HK-2 (cell line): ENCODE data around the gene C19orf73.
A peak's percentile ranks its signal among the peaks of the same experiment; 100 is the strongest.

Experiments used
- DNase-seq: peaks from one replicate; pipeline ENCODE4 v3.0.0-alpha.2; 2018; ENCODE audit not compliant: unreplicated experiment

Gene C19orf73

GRCh38 chr19:49101160-49101559, 17.8 kb downstream of the C19orf73 start:
- DNase-seq, result no peak

- no peak for DNase-seq
Measured at GRCh38 chr19:49098795-49099194, 20.1 kb downstream of the C19orf73 start.

GRCh38 chr19:49097453-49098288, 21.3 kb downstream of the C19orf73 start:
- DNase-seq, result peak; percentile 78

- no peak for DNase-seq
Measured at GRCh38 chr19:49094505-49095482, 24.1 kb downstream of the C19orf73 start.

- DNase-seq, result no peak
Measured at GRCh38 chr19:49092686-49093085, 26.3 kb downstream of the C19orf73 start.

- DNase-seq, result no peak
Measured at GRCh38 chr19:49091391-49092038, 27.4 kb downstream of the C19orf73 start.

GRCh38 chr19:49086296-49086695, 32.6 kb downstream of the C19orf73 start:
- DNase-seq, result no peak

GRCh38 chr19:49085868-49086232, 33.1 kb downstream of the C19orf73 start:
- no peak for DNase-seq

GRCh38 chr19:49085020-49085867, 33.7 kb downstream of the C19orf73 start, which contains the start of gene SNRNP70:
SNRNP70 (plus strand) TSS chr19:49085451; CDS start chr19:49086415, 964 bp downstream.
- DNase-seq, result peak; percentile 100

GRCh38 chr19:49084206-49085019, 34.5 kb downstream of the C19orf73 start:
- DNase-seq, result no peak

- DNase-seq, result no peak
Measured at GRCh38 chr19:49081273-49081672, 37.7 kb downstream of the C19orf73 start.

GRCh38 chr19:49080392-49080791, 38.6 kb downstream of the C19orf73 start:
- DNase-seq, result no peak

GRCh38 chr19:49074869-49075268, 44.1 kb downstream of the C19orf73 start:
- peak; percentile 55 for DNase-seq

GRCh38 chr19:49073514-49074378, 45.2 kb downstream of the C19orf73 start:
- peak; percentile 39 for DNase-seq

- peak; percentile 75 for DNase-seq
Measured at GRCh38 chr19:49071860-49072547, 46.9 kb downstream of the C19orf73 start.

GRCh38 chr19:49070416-49070815, 48.5 kb downstream of the C19orf73 start:
- no peak for DNase-seq

- no peak for DNase-seq
Measured at GRCh38 chr19:49069026-49069425, 49.9 kb downstream of the C19orf73 start.
